SK-N-MC (cell line): ENCODE results near the gene ANKRD23.

Experiments used
- EZH2 ChIP-seq: fragments of 200-600 bp; sonication (generic); IDR thresholded peaks from one replicate; pipeline ENCODE4 v1.6.1; 2017; ENCODE audit warnings: antibody characterized with exemption
- FOXP2 ChIP-seq: optimal IDR thresholded peaks from 2 replicates; pipeline ENCODE3; 2011; ENCODE audit warnings: mild to moderate bottlenecking, moderate library complexity; ENCODE audit not compliant: insufficient read depth; ENCODE audit errors: extremely low read length, control extremely low read depth
- POLR2AphosphoS5 ChIP-seq: IDR thresholded peaks from 2 replicates; pipeline ENCODE4 v1.6.1; 2012; ENCODE audit warnings: mild to moderate bottlenecking, low read depth, low read length, borderline replicate concordance

GRCh38 chr2:96792772-96793749 lies 50.8 kb downstream of the ANKRD23 start:
- TF ChIP-seq EZH2 (no peak), POLR2AphosphoS5 (no peak), FOXP2 (no peak)
